GM19372 (cell line): ENCODE measurements around the gene TEX19.
"Not testable (repeated sequence)": the region's sequence is repeated elsewhere in the genome, so short reads cannot be mapped to it uniquely, and the experiment has no call there.

Source experiments
- ATAC-seq: cut with Tn5 transposase; IDR thresholded peaks from one replicate; pipeline ENCODE4 v1.9.1; 2021; ENCODE audit warnings: mild to moderate bottlenecking, low read depth, moderate library complexity; ENCODE audit not compliant: unreplicated experiment

Gene TEX19

DNA sequence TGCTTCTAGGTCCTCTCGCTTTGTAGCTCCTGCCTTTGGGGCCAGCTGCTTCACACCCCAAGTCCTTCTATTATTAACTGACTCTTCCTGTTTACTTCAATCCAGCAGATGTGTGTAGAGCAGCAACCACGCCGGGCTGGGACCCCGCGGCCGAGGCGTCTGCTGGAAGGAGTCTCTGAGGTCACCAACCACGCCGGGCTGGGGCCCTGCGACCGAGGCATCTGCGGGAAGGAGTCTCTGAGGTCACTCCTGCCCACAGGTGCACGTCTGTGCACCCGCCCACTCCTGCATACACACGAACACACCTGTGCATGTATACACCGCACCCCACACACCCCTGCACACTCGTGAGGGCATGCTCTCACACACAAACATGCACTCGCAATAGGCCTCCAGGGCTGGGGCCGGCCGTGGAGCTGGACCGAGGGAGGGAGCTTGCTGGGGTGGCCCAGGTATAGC is 7.8 kb upstream of the TEX19 start:
- ATAC-seq = peak; percentile 67

- peak; percentile 53 for ATAC-seq
These were observed 7.1 kb upstream of the TEX19 start for GRCh38 chr17:82351713-82352488.

- ATAC-seq = no peak
These were observed 5.6 kb upstream of the TEX19 start for GRCh38 chr17:82353484-82353883.

- ATAC-seq = no peak
These were observed 4.2 kb upstream of the TEX19 start for GRCh38 chr17:82354804-82355308.

DNA sequence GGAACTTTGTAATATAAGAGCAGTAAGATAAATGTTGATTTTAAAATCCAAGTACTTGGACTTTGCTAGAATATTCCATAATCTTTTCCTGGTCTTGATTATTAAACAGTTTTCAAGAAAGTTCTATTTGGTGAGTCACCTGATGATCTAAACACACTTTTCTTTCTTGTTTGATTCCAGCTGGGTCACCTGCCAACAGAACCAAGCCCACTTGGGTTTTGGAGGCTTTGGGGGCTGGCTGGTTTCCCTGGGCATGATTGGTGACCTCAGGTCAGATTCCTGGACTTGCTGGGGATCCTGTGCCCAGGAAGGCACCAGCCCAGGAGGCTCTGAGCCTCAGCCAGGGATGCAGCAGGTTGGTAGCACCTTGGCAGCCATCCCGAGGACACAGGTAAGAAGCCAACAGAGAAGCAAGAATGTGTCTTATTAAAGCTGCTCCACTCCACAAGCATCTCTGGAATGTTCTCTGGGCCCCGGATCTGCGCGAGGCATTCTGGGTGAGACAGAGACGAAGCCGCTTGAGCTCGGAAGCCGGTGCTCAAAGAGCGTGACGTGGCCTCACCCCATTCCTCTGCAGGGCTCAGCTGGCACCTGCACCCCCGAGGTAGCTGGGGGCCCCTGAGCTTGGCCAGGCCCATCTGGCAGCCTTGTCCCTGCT is 3.1 kb upstream of the TEX19 start:
- no peak for ATAC-seq

DNA sequence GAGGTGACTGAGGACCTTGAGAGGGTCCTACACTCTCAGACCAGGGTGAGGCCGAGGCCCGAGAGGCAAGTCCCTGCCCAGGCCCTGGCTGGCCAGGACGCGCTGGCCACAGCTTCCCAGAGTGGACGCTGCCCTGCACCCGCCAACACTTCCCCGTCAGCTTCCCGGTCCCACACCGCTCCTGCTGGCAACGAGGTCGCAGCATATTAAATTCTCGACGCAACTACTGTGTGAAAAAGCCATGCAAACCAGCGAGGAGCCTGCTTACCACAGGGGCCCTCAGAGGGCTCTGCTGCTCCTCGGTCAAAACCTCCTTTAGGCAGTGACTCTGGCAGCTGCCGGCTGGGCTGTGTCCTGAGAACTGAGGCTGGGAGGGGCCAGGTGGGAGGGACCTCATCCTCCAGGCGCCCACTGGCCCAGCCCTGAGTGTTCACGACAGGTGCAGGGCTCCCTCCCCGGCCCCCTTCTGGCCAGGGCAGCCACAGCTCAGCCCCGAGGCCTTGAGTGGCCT is 2.1 kb upstream of the TEX19 start:
- ATAC-seq = no peak

DNA sequence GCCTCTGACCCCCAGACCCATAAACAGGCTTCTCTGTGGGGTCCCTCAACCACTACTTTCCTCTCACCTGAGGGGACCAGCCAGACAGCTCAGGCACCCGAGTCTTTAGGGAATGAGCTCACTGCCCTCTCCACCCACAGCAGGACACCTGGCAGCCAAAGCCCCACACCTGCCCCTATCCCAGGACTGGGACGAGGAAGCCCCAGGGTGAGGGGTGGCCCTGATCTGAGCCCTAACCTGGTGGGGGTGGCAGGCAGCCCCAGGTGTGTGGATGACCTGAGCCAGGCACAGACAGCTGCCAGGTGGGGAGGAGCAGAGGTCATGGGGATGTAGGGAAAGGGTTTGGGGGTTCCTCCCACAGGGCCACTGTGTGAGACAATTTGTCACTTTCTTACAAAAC is 1.7 kb upstream of the TEX19 start:
- no peak for ATAC-seq

DNA sequence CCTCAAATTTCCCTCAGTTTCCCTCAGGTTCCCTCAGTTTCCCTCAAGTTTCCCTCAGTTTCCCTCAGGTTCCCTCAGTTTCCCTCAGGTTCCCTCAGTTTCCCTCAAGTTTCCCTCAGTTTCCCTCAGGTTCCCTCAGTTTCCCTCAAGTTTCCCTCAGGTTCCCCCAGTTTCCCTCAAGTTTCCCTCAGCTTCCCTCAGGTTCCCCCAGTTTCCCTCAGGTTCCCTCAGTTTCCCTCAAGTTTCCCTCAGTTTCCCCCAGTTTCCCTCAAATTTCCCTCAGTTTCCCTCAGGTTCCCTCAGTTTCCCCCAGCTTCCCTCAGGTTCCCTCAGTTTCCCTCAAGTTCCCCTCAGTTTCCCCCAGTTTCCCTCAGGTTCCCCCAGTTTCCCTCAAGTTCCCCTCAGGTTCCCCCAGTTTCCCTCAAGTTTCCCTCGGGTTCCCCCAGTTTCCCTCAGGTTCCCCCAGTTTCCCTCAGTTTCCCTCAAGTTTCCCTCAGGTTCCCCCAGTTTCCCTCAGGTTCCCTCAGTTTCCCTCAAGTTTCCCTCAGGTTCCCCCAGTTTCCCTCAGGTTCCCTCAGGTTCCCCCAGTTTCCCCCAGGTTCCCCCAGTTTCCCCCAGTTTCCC is 516 bp downstream of the TEX19 start:
- ATAC-seq = not testable (repeated sequence)

GRCh38 chr17:82361885-82362633 is 3.0 kb downstream of the TEX19 start:
- no peak for ATAC-seq

- ATAC-seq = no peak
These were observed 6.7 kb downstream of the TEX19 start for GRCh38 chr17:82365606-82366295.

DNA sequence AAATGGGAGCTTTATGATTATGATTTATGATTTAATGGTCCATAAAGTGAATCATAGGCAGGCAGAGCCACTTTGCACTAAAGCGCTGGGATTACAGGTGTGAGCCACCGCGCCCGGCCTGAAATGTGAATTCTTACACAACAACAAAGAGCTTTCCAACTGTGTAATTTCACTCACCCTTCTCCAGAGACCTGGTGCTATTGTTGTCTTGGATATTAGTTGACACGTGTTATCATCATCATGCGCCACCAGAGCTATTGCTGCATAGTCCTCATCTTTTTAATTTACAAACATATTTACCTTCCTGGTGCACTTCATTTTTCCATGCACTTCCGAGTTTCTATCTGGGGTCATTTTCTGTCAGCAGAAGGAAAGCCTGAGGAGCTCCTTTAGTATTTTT is 7.7 kb downstream of the TEX19 start:
- no peak for ATAC-seq

- no peak for ATAC-seq
These were observed 8.9 kb downstream of the TEX19 start for GRCh38 chr17:82367724-82368524.

DNA sequence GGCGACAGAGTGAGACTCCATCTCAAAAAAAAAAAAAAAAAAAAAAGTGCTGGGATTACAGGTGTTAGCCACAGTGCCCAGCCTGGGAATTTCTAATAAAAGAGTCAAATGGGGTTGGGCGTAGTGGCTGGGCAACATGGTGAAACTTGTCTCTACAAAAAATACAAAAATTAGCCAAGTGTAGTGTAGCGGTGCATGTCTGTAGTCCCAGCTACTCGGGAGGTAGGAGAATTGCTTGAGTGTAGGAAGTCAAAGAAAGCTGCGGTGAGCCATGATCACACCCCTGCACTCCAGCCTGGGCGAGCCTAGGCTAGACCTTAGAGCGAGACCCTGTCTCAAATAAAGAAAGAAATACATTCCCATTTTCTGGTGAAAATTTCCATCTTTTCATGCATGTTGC is 10.2 kb downstream of the TEX19 start:
- no peak for ATAC-seq

- ATAC-seq = no peak
These were observed 11.7 kb downstream of the TEX19 start for GRCh38 chr17:82370471-82371332.

DNA sequence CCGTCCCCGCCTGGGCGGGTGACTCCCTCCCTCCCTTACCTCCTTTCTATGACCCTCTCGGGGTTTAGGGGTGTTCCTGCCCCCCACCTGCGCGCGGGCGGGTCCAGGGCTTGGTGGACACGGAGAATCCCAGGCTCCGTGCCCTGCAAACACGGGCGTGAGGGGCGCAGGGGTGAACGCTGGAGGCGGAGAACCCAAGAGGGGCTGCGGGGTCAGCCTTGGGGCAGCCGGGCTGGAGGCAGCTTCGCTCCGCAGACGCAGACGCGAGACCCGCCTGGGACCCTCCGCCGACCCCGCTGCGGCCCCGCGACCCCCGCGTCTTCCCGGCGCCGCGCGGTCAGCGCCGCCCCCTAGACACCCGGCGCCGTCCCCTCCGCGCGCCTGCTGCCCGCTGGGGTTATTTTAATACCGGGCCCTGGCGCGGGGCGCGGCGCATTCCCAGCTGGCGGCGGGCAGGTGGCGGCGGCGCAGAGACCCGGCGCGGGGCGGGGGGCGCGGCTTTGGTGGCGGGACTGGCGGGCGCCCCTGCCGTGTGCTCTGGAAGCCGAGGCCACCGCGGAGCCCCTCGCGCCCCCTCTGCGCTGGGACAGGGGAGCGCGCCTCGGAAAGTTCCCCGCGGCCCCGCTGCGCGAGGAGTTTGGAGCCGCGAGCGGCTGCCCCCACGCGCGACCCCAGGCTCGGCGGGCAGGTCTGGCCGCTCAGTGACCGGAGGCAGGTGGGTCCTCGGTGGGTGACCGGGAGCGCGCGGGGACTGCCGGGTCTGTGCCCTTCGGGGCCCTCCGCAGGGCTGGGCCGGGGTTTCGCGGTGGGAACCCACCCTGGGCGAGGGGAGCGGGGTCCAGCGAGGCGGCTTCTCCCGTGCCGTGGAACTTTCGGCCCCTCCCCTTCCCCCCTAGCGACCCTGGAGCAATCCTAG is 12.5 kb downstream of the TEX19 start, which contains the start of gene UTS2R:
Gene UTS2R (plus strand): TSS at position 433 of the 916 bp plus-strand sequence. CDS start 2,560 bp downstream, outside the sequence.
- no peak for ATAC-seq

DNA sequence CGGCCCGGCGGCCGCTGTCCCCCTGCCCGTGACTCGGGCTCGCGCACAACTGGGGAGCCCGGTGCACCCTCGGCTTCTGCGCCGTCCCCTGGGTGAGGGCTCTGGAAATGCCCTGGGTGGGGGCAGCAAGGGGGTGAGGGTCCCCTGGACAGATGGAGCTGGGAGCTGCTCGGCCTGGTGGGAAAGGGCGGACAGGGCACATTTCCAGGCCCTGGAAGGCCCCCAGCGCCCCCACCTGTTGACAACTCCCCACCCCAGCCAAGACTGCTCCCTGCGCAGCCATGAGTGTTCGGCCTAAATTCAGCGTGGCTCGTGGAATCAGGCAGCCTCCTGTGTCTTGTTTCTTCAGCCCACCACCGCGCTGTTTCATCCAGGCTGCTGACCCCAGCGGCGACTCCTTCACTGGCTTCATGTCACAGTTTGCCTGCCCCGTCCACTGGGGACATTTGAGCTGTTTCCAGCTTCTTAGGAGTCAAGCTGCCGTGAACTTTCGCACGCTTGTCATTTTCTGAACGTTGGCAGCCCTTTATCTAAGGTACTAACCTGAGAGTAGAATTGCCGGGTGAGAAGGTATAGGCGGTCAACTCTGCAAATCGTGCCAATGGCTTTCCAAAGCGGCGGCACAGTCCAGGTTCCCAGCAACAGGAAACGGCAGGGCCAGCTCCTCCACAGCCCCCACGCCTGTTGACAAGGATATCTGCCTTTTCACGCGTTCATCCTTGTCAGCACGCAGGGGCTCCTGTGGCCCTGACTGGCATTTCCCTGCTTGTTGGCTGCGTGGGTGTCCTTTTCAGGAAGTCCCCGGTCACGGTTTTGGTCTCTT is 13.4 kb downstream of the TEX19 start:
- ATAC-seq = no peak
